Neuron (in vitro differentiated cells): ENCODE measurements around the gene JADE1.

Experiments
- H2AFZ ChIP-seq: one replicate; pipeline ENCODE4 v1.6.1; 2013; ENCODE audit warnings: low read depth, mild to moderate bottlenecking, inconsistent platforms, low read length, moderate library complexity
- H3K27me3 ChIP-seq: one replicate; pipeline ENCODE4 v1.6.1; 2013; ENCODE audit warnings: low read length; ENCODE audit not compliant: insufficient read depth
- H3K36me3 ChIP-seq: one replicate; pipeline ENCODE4 v1.6.1; 2013; ENCODE audit warnings: low read length; ENCODE audit not compliant: insufficient read depth
- H3K4me1 ChIP-seq: one replicate; pipeline ENCODE4 v1.6.1; 2013; ENCODE audit warnings: low read length; ENCODE audit not compliant: insufficient read depth
- H3K4me3 ChIP-seq: 2 replicates; pipeline ENCODE4 v1.5.1; 2013; ENCODE audit warnings: mild to moderate bottlenecking, low read length, moderate library complexity
- H3K9me3 ChIP-seq: one replicate; pipeline ENCODE4 v1.6.1; 2013; ENCODE audit warnings: low read length

The JADE1 gene

GRCh38 chr4:128859887-128860677 is 50.6 kb downstream of the JADE1 start:
- Histone ChIP-seq H3K4me1 (no peaks in the 10 kb centered on the region), H3K27me3 (no peaks in the 10 kb centered on the region), H3K36me3 (peaks cover 78% of the 10 kb centered on the region), H2AFZ (no peak overlapping the region), H3K9me3 (no peaks in the 10 kb centered on the region), H3K4me3 (no peak overlapping the region)

- no peaks in the 10 kb centered on the region for H3K9me3 ChIP-seq
- no peak overlapping the region for H3K4me3 ChIP-seq
- peaks cover 68% of the 10 kb centered on the region for H3K36me3 ChIP-seq
- no peaks in the 10 kb centered on the region for H3K27me3 ChIP-seq
- H3K4me1 ChIP-seq: no peaks in the 10 kb centered on the region
- no peak overlapping the region for H2AFZ ChIP-seq
Measured at GRCh38 chr4:128861856-128862518, 52.5 kb downstream of the JADE1 start.

GRCh38 chr4:128862608-128863311 is 53.3 kb downstream of the JADE1 start:
- no peak overlapping the region for H3K4me3 ChIP-seq

GRCh38 chr4:128863312-128864075 is 54.0 kb downstream of the JADE1 start:
- H3K9me3 ChIP-seq: no peaks in the 10 kb centered on the region
- no peaks in the 10 kb centered on the region for H3K4me1 ChIP-seq
- H3K4me3 ChIP-seq: no peak overlapping the region
- H3K27me3 ChIP-seq: no peaks in the 10 kb centered on the region
- no peak overlapping the region for H2AFZ ChIP-seq
- peaks cover 65% of the 10 kb centered on the region for H3K36me3 ChIP-seq

More at GRCh38 chr4:128862608-128863311, 53.3 kb downstream of the JADE1 start:
- H2AFZ ChIP-seq: no peak overlapping the region
- no peaks in the 10 kb centered on the region for H3K27me3 ChIP-seq
- no peaks in the 10 kb centered on the region for H3K9me3 ChIP-seq
- no peaks in the 10 kb centered on the region for H3K4me1 ChIP-seq
- H3K36me3 ChIP-seq: peaks cover 66% of the 10 kb centered on the region

- H3K27me3 ChIP-seq: no peaks in the 10 kb centered on the region
- H3K36me3 ChIP-seq: peaks cover 66% of the 10 kb centered on the region
- no peaks in the 10 kb centered on the region for H3K9me3 ChIP-seq
- no peak overlapping the region for H2AFZ ChIP-seq
- H3K4me1 ChIP-seq: no peaks in the 10 kb centered on the region
- H3K4me3 ChIP-seq: no peak overlapping the region
Measured at GRCh38 chr4:128865132-128865531, 55.6 kb downstream of the JADE1 start.

- H3K4me1 ChIP-seq: no peaks in the 10 kb centered on the region
- no peaks in the 10 kb centered on the region for H3K9me3 ChIP-seq
- no peaks in the 10 kb centered on the region for H3K27me3 ChIP-seq
- peaks cover 66% of the 10 kb centered on the region for H3K36me3 ChIP-seq
- no peak overlapping the region for H3K4me3 ChIP-seq
- H2AFZ ChIP-seq: no peak overlapping the region
Measured at GRCh38 chr4:128866269-128866668, 56.8 kb downstream of the JADE1 start.

- H2AFZ ChIP-seq: no peak overlapping the region
- H3K4me3 ChIP-seq: no peak overlapping the region
- H3K4me1 ChIP-seq: no peaks in the 10 kb centered on the region
- H3K27me3 ChIP-seq: no peaks in the 10 kb centered on the region
- H3K9me3 ChIP-seq: no peaks in the 10 kb centered on the region
- peaks cover 66% of the 10 kb centered on the region for H3K36me3 ChIP-seq
Measured at GRCh38 chr4:128866691-128867090, 57.2 kb downstream of the JADE1 start.

GRCh38 chr4:128868758-128869157 is 59.3 kb downstream of the JADE1 start:
- Histone ChIP-seq H3K36me3 (peaks cover 68% of the 10 kb centered on the region), H3K27me3 (no peaks in the 10 kb centered on the region)

GRCh38 chr4:128869776-128870509 is 60.4 kb downstream of the JADE1 start:
- no peak overlapping the region for H3K4me3 ChIP-seq

More at GRCh38 chr4:128868758-128869157, 59.3 kb downstream of the JADE1 start:
- no peak overlapping the region for H2AFZ ChIP-seq
- no peaks in the 10 kb centered on the region for H3K9me3 ChIP-seq
- no peak overlapping the region for H3K4me3 ChIP-seq
- H3K4me1 ChIP-seq: no peaks in the 10 kb centered on the region

GRCh38 chr4:128871948-128872347 is 62.4 kb downstream of the JADE1 start:
- Histone ChIP-seq H3K36me3 (peaks cover 54% of the 10 kb centered on the region), H3K4me1 (no peaks in the 10 kb centered on the region), H3K27me3 (no peaks in the 10 kb centered on the region), H2AFZ (no peak overlapping the region), H3K9me3 (no peaks in the 10 kb centered on the region), H3K4me3 (no peak overlapping the region)

More at GRCh38 chr4:128869776-128870509, 60.4 kb downstream of the JADE1 start:
- H3K9me3 ChIP-seq: no peaks in the 10 kb centered on the region
- H3K4me1 ChIP-seq: no peaks in the 10 kb centered on the region
- no peak overlapping the region for H2AFZ ChIP-seq
- H3K36me3 ChIP-seq: peaks cover 61% of the 10 kb centered on the region
- no peaks in the 10 kb centered on the region for H3K27me3 ChIP-seq

- H2AFZ ChIP-seq: no peak overlapping the region
- no peak overlapping the region for H3K4me3 ChIP-seq
- H3K9me3 ChIP-seq: no peaks in the 10 kb centered on the region
- H3K27me3 ChIP-seq: no peaks in the 10 kb centered on the region
- no peaks in the 10 kb centered on the region for H3K4me1 ChIP-seq
- H3K36me3 ChIP-seq: peaks cover 18% of the 10 kb centered on the region
Measured at GRCh38 chr4:128876200-128876599, 66.7 kb downstream of the JADE1 start.

GRCh38 chr4:128877934-128878333 is 68.4 kb downstream of the JADE1 start:
- no peaks in the 10 kb centered on the region for H3K27me3 ChIP-seq
- H3K4me3 ChIP-seq: no peak overlapping the region
- H2AFZ ChIP-seq: no peak overlapping the region
- peaks cover 1% of the 10 kb centered on the region for H3K36me3 ChIP-seq
- no peaks in the 10 kb centered on the region for H3K9me3 ChIP-seq
- H3K4me1 ChIP-seq: no peaks in the 10 kb centered on the region
